ENCODE measurements around the gene XAGE2. TPM values are rescaled to one million over a fixed set of nuclear protein-coding genes. Genes with fewer than 3 reads are reported as not detected.

The XAGE2 gene
- total RNA-seq, 1 experiment from 2014 or later: not detected

GRCh38 chrX:52378870-52379269 is 10.0 kb downstream of the XAGE2 start:
- in situ Hi-C loops (cut with HindIII; ENCODE audit: low pct_unique_long_range_greater_than_20kb, low sequenced_read_pairs): no loop called here
- H3K27ac ChIP-seq (ENCODE audit: low read length): no peak overlapping the region
- DNase-seq (ENCODE audit: low read depth, low spot score) (no peak), ATAC-seq (no peak)
- no TSS peak for BruUV-seq (replicated peaks)
- H3K4me3 ChIP-seq (ENCODE audit: low read depth in 2 of 2, low read length in 2 of 2): no peak overlapping the region
- ChIA-PET CTCF (no interaction called here), POLR2A (no interaction called here)
- intact Hi-C loops (cut with micrococcal nuclease; ENCODE audit: unreplicated experiment): no loop called here
- no peaks in the 10 kb centered on the region for H3K36me3 ChIP-seq (ENCODE audit: control insufficient read depth, insufficient read depth, low read length)
- no peaks in the 10 kb centered on the region for H3K4me1 ChIP-seq (ENCODE audit: control insufficient read depth, insufficient read depth, low read length)
- H3K27me3 ChIP-seq (ENCODE audit: control insufficient read depth, insufficient read depth, low read length): no peaks in the 10 kb centered on the region
- no peaks in the 10 kb centered on the region for H3K9me3 ChIP-seq (ENCODE audit: control insufficient read depth, insufficient read depth, low read depth, low read length)
- TF ChIP-seq POLR2AphosphoS5 (IDR thresholded peaks at IDR 0.05; ENCODE audit: low read depth, low read length) (no peak), SIN3A (IDR thresholded peaks at IDR 0.05; ENCODE audit: borderline replicate concordance, insufficient read depth, low read depth, low read length) (no peak)

GRCh38 chrX:52380993-52381392 is 12.2 kb downstream of the XAGE2 start:
- DNase-seq (ENCODE audit: low read depth, low spot score) (no peak), ATAC-seq (no peak)
- no peak overlapping the region for H3K4me3 ChIP-seq (ENCODE audit: low read depth in 2 of 2, low read length in 2 of 2)
- in situ Hi-C loops (cut with HindIII; ENCODE audit: low pct_unique_long_range_greater_than_20kb, low sequenced_read_pairs) (no loop called here), intact Hi-C loops (cut with micrococcal nuclease; ENCODE audit: unreplicated experiment) (no loop called here)
- H3K27ac ChIP-seq (ENCODE audit: low read length): no peak overlapping the region
- BruUV-seq (replicated peaks): no TSS peak
- no peaks in the 10 kb centered on the region for H3K36me3 ChIP-seq (ENCODE audit: control insufficient read depth, insufficient read depth, low read length)
- ChIA-PET CTCF (no interaction called here), POLR2A (no interaction called here)
- TF ChIP-seq, protein P1, sequence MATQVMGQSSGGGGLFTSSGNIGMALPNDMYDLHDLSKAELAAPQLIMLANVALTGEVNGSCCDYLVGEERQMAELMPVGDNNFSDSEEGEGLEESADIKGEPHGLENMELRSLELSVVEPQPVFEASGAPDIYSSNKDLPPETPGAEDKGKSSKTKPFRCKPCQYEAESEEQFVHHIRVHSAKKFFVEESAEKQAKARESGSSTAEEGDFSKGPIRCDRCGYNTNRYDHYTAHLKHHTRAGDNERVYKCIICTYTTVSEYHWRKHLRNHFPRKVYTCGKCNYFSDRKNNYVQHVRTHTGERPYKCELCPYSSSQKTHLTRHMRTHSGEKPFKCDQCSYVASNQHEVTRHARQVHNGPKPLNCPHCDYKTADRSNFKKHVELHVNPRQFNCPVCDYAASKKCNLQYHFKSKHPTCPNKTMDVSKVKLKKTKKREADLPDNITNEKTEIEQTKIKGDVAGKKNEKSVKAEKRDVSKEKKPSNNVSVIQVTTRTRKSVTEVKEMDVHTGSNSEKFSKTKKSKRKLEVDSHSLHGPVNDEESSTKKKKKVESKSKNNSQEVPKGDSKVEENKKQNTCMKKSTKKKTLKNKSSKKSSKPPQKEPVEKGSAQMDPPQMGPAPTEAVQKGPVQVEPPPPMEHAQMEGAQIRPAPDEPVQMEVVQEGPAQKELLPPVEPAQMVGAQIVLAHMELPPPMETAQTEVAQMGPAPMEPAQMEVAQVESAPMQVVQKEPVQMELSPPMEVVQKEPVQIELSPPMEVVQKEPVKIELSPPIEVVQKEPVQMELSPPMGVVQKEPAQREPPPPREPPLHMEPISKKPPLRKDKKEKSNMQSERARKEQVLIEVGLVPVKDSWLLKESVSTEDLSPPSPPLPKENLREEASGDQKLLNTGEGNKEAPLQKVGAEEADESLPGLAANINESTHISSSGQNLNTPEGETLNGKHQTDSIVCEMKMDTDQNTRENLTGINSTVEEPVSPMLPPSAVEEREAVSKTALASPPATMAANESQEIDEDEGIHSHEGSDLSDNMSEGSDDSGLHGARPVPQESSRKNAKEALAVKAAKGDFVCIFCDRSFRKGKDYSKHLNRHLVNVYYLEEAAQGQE (IDR thresholded peaks at IDR 0.05; ENCODE audit: insufficient read depth in 1 of 2, low read depth in 2 of 2, low read length in 1 of 2): no peak
- no peaks in the 10 kb centered on the region for H3K4me1 ChIP-seq (ENCODE audit: control insufficient read depth, insufficient read depth, low read length)
- no peaks in the 10 kb centered on the region for H3K27me3 ChIP-seq (ENCODE audit: control insufficient read depth, insufficient read depth, low read length)
- no peaks in the 10 kb centered on the region for H3K9me3 ChIP-seq (ENCODE audit: control insufficient read depth, insufficient read depth, low read depth, low read length)

DNA sequence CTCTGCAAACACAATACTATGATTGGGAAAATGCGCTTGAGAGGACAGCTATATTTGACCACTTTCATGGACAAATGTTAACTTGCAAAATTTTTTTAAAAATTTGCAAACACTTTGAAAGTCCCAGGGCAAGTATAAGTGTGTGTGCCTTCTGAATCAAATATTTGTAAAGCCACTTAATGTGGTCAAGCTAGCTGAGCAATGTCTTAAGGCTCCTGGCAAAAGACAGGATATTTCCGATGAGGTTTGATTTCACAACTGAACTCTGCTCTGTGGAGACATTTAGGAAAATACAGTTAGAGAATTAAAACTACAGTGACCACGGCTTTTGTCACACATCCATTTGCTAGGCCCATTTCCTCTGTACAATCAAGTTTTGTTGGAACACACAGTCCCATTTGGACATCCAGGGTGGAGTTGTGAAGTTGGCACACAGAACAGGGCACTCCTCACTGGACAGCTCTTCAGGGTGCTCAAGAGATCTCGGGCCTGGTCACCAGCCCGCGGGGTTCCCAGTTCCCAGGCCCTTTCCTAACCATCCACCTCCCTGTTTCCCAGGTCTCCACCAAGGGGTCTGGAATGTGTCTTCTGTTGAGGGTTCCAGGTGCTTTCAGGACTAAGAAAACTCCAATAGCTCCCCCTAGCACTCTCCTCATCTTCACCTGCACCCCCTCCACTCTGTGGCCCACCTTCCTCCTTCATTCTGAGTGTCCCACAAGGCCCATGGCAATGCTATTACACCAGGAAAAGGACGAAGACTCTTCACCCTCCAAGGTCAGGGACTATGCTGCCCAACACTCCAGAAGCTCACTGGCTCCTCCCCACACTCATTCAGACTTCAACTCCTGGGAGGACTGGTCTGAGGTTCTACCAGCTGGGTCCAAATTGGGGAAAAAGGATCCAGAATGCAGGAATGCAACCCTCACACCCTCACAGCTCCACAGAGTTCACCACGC is 41.9 kb downstream of the XAGE2 start:
- ChIA-PET CTCF (no interaction called here), POLR2A (no interaction called here)
- no peaks in the 10 kb centered on the region for H3K9me3 ChIP-seq (ENCODE audit: control insufficient read depth, insufficient read depth, low read depth, low read length)
- no peaks in the 10 kb centered on the region; the same call in 1 of the 2 replicates for H3K27me3 ChIP-seq (ENCODE audit: control insufficient read depth, insufficient read depth, low read length)
- H3K36me3 ChIP-seq (ENCODE audit: control insufficient read depth, insufficient read depth, low read length): no peaks in the 10 kb centered on the region
- intact Hi-C loops (cut with micrococcal nuclease; ENCODE audit: unreplicated experiment): no loop called here
- H3K4me3 ChIP-seq (ENCODE audit: low read depth in 2 of 2, low read length in 2 of 2): no peak overlapping the region
- DNase-seq (ENCODE audit: low read depth, low spot score) (no peak), ATAC-seq (no peak)
- H3K27ac ChIP-seq (ENCODE audit: low read length): no peak overlapping the region
- no peaks in the 10 kb centered on the region for H3K4me1 ChIP-seq (ENCODE audit: control insufficient read depth, insufficient read depth, low read length)
- BruUV-seq (replicated peaks): no TSS peak
- in situ Hi-C loops (cut with HindIII; ENCODE audit: low pct_unique_long_range_greater_than_20kb, low sequenced_read_pairs): no loop called here
- TF ChIP-seq, protein P1 (IDR thresholded peaks at IDR 0.05; ENCODE audit: insufficient read depth in 1 of 2, low read depth in 2 of 2, low read length in 1 of 2): no peak
- TF ChIP-seq, protein P2, sequence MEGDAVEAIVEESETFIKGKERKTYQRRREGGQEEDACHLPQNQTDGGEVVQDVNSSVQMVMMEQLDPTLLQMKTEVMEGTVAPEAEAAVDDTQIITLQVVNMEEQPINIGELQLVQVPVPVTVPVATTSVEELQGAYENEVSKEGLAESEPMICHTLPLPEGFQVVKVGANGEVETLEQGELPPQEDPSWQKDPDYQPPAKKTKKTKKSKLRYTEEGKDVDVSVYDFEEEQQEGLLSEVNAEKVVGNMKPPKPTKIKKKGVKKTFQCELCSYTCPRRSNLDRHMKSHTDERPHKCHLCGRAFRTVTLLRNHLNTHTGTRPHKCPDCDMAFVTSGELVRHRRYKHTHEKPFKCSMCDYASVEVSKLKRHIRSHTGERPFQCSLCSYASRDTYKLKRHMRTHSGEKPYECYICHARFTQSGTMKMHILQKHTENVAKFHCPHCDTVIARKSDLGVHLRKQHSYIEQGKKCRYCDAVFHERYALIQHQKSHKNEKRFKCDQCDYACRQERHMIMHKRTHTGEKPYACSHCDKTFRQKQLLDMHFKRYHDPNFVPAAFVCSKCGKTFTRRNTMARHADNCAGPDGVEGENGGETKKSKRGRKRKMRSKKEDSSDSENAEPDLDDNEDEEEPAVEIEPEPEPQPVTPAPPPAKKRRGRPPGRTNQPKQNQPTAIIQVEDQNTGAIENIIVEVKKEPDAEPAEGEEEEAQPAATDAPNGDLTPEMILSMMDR (IDR thresholded peaks at IDR 0.05): no peak
- TF ChIP-seq POLR2AphosphoS5 (IDR thresholded peaks at IDR 0.05; ENCODE audit: low read depth, low read length) (no peak), SIN3A (IDR thresholded peaks at IDR 0.05; ENCODE audit: borderline replicate concordance, insufficient read depth, low read depth, low read length) (no peak), TCF7L2 (IDR thresholded peaks at IDR 0.05; ENCODE audit: low read depth, low read length) (no peak)

Measured in Panc1 (cell line).